Limb (tissue), 2 donors: ENCODE results near the gene SERINC5.

Experiments used
- DNase-seq, 2 donors: peaks; one replicate each; pipeline ENCODE4 v3.0.0-alpha.2; 2016; ENCODE audit errors: extremely low spot score in 2 of 2

SERINC5 gene

GRCh38 chr5:80068775-80069174, 187.1 kb downstream of the SERINC5 start:
- DNase-seq: no peak

GRCh38 chr5:80068246-80068636, 187.6 kb downstream of the SERINC5 start:
- DNase-seq: no peak

GRCh38 chr5:80067531-80068245, 188.2 kb downstream of the SERINC5 start:
- DNase-seq: no peak

GRCh38 chr5:80067016-80067415, 188.8 kb downstream of the SERINC5 start:
- no peak for DNase-seq

GRCh38 chr5:80064124-80064523, 191.7 kb downstream of the SERINC5 start:
- no peak for DNase-seq
